Measurements from ENCODE around the gene AIFM2. TPM values are rescaled to one million over a fixed set of nuclear protein-coding genes. Genes with fewer than 3 reads are reported as not detected.
"Not testable (repeated sequence)": the region's sequence is repeated elsewhere in the genome, so short reads cannot be mapped to it uniquely, and the experiment has no call there.

The AIFM2 gene
- total RNA-seq, 4 donors from 2014 or later: 3.3 to 10.0 (median 6.7) TPM

GRCh38 chr10:70164163-70164562 lies 31.5 kb upstream of the AIFM2 start:
- H3K36me3 ChIP-seq: peaks cover 20% of the 10 kb centered on the region
- H3K27ac ChIP-seq: no peak overlapping the region
- peaks cover 51% of the 10 kb centered on the region for H3K4me1 ChIP-seq

GRCh38 chr10:70163448-70163847 lies 30.8 kb upstream of the AIFM2 start:
- H3K36me3 ChIP-seq: peaks cover 24% of the 10 kb centered on the region
- H3K4me1 ChIP-seq: peaks cover 47% of the 10 kb centered on the region
- DNase-seq (ENCODE audit: low spot score in 2 of 2): no peak
- TF ChIP-seq POLR2AphosphoS5 (IDR thresholded peaks at IDR 0.05) (no peak), EP300 (IDR thresholded peaks at IDR 0.05) (no peak), CTCF (IDR thresholded peaks at IDR 0.05) (no peak), POLR2A (IDR thresholded peaks at IDR 0.05) (no peak)
- 92% methylated on average over 4 of the region's 4 CpGs for WGBS
- no peaks in the 10 kb centered on the region for H3K27me3 ChIP-seq
- no peak overlapping the region for H3K4me3 ChIP-seq
- no peaks in the 10 kb centered on the region for H3K9me3 ChIP-seq
- H3K27ac ChIP-seq: no peak overlapping the region

More at GRCh38 chr10:70164163-70164562, 31.5 kb upstream of the AIFM2 start:
- Histone ChIP-seq H3K9me3 (no peaks in the 10 kb centered on the region), H3K4me3 (no peak overlapping the region), H3K27me3 (no peaks in the 10 kb centered on the region)
- TF ChIP-seq POLR2AphosphoS5 (IDR thresholded peaks at IDR 0.05) (no peak), CTCF (IDR thresholded peaks at IDR 0.05) (no peak), EP300 (IDR thresholded peaks at IDR 0.05) (no peak), POLR2A (IDR thresholded peaks at IDR 0.05) (no peak)
- DNase-seq (ENCODE audit: low spot score in 2 of 2): no peak
- WGBS: 68% methylated on average over 3 of the region's 3 CpGs

GRCh38 chr10:70162892-70163201 lies 30.2 kb upstream of the AIFM2 start:
- DNase-seq (ENCODE audit: low spot score in 2 of 2): no peak
- Histone ChIP-seq H3K36me3 (peaks cover 29% of the 10 kb centered on the region), H3K9me3 (no peaks in the 10 kb centered on the region), H3K27ac (no peak overlapping the region), H3K4me1 (peaks cover 41% of the 10 kb centered on the region), H3K27me3 (no peaks in the 10 kb centered on the region), H3K4me3 (no peak overlapping the region)
- TF ChIP-seq EP300 (IDR thresholded peaks at IDR 0.05): no peak
- TF ChIP-seq POLR2A (IDR thresholded peaks at IDR 0.05): no peak
- TF ChIP-seq CTCF (IDR thresholded peaks at IDR 0.05): no peak
- no peak for TF ChIP-seq POLR2AphosphoS5 (IDR thresholded peaks at IDR 0.05)
- 61% methylated on average over 1 of the region's 1 CpG for WGBS

DNA sequence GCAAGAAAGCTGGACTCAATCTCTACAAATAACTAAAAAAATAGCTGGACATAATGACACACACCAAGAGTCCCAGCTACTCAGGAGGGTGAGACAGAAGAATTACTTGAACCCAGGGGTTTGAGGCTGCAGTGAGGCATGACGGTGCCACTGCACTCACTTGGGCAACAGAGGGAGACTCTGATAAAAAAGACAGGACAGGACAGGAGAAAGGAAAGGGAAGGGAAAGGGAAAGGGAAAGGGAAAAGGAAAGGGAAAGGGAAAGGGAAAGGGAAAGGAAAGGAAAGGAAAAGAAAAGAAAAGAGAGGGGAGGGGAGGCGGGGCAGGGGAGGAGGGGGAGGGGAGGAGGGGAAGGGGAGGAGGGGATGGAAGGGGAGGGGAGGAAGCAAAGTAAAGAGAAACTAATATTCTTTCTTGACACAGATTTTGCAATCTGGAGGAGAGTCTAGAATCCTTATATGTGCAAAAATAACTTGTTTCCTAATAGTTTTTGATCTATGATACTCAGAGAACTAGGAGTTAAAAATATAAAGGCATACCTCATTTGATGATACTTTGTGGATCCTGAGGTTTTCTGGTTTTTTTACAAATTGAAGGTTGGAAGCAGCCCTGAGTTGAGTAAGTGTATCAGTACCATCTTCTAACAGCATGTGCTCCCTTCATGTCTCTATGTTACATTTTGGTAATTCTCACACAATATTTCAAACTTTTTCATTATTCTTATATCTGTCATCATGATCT lies 29.7 kb upstream of the AIFM2 start:
- Histone ChIP-seq H3K36me3 (peaks cover 34% of the 10 kb centered on the region), H3K27ac (no peak overlapping the region), H3K4me1 (peaks cover 36% of the 10 kb centered on the region), H3K4me3 (no peak overlapping the region), H3K9me3 (no peaks in the 10 kb centered on the region), H3K27me3 (no peaks in the 10 kb centered on the region)
- TF ChIP-seq EP300 (IDR thresholded peaks at IDR 0.05) (no peak), POLR2AphosphoS5 (IDR thresholded peaks at IDR 0.05) (no peak), POLR2A (IDR thresholded peaks at IDR 0.05) (no peak), CTCF (IDR thresholded peaks at IDR 0.05) (no peak)
- DNase-seq (ENCODE audit: low spot score in 2 of 2): no peak
- WGBS: 92% methylated on average over 2 of the region's 2 CpGs

DNA sequence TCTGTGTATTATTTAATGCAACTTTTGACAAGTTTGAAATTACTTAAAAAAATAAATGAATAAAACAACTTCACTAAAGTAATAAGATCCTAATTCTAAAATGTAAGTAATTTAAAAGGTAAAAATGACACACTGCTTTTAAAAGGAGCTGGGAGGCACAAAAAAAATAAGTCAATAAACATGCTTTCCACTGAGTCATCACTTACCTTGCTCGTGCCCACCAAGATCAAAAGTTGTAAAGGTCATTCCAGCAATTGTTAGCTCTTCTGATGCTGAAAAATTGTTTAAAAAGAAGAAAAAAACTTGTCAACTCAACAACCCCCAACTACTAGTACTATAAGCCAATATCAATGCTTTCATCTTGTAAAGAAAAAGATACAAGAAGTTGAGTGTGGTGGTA lies 28.2 kb upstream of the AIFM2 start:
- Histone ChIP-seq H3K27me3 (no peaks in the 10 kb centered on the region), H3K27ac (no peak overlapping the region), H3K4me3 (no peak overlapping the region), H3K9me3 (no peaks in the 10 kb centered on the region), H3K36me3 (peaks cover 50% of the 10 kb centered on the region), H3K4me1 (peaks cover 30% of the 10 kb centered on the region)
- 73% methylated on average over 1 of the region's 1 CpG for WGBS
- no peak for TF ChIP-seq EP300 (IDR thresholded peaks at IDR 0.05)
- TF ChIP-seq POLR2A (IDR thresholded peaks at IDR 0.05): no peak
- no peak for TF ChIP-seq CTCF (IDR thresholded peaks at IDR 0.05)
- no peak for TF ChIP-seq POLR2AphosphoS5 (IDR thresholded peaks at IDR 0.05)
- DNase-seq (ENCODE audit: low spot score in 2 of 2): no peak

GRCh38 chr10:70159366-70159765 lies 26.7 kb upstream of the AIFM2 start:
- Histone ChIP-seq H3K4me1 (peaks cover 29% of the 10 kb centered on the region), H3K36me3 (peaks cover 64% of the 10 kb centered on the region)
- not testable (repeated sequence) for DNase-seq (ENCODE audit: low spot score in 2 of 2); H3K4me3 ChIP-seq; H3K27me3 ChIP-seq; H3K9me3 ChIP-seq; H3K27ac ChIP-seq
- WGBS: 95% methylated on average over 3 of the region's 3 CpGs
